Natural killer cell (primary cell): ENCODE results near the gene NDE1. TPM values are rescaled to one million over a fixed set of nuclear protein-coding genes. Genes with fewer than 3 reads are reported as not detected.

Experiments
- ATAC-seq, 3 donors: fragments of 150-1000 bp in 2 of 3; fragments of 200-7000 bp in 1 of 3; cut with Tn5 transposase; 1 replicate in 1 of 3; 2 replicates in 2 of 3; pipeline ENCODE4 v1.10.0; 2021; ENCODE audit warnings: mild to moderate bottlenecking in 2 of 3, moderate library complexity in 2 of 3
- DNase-seq, 2 donors: peaks; one replicate each; pipeline versions ENCODE4 v3.0.0 to v3.0.0-alpha.2; 2013 to 2021; ENCODE audit warnings: mixed read lengths in 1 of 2
- H3K27ac ChIP-seq: one replicate; pipeline ENCODE4 v1.5.1; 2013; ENCODE audit warnings: mild to moderate bottlenecking, low read length
- H3K27me3 ChIP-seq: one replicate; pipeline ENCODE4 v1.6.1; 2013; ENCODE audit warnings: low read length; ENCODE audit not compliant: control insufficient read depth, insufficient read depth
- H3K36me3 ChIP-seq: one replicate; pipeline ENCODE4 v1.6.1; 2013; ENCODE audit warnings: low read length; ENCODE audit not compliant: control insufficient read depth, insufficient read depth
- H3K4me1 ChIP-seq: one replicate; pipeline ENCODE4 v1.6.1; 2013; ENCODE audit warnings: low read length; ENCODE audit not compliant: control insufficient read depth, insufficient read depth
- H3K4me3 ChIP-seq: one replicate; pipeline ENCODE4 v1.5.1; 2013; ENCODE audit warnings: low read length
- H3K9me3 ChIP-seq: one replicate; pipeline ENCODE4 v1.6.1; 2013; ENCODE audit warnings: low read length; ENCODE audit not compliant: control insufficient read depth, insufficient read depth
- H3K27ac Mint-ChIP-seq, 2 donors: one replicate each; pipeline ENCODE4 v1.8.0; 2022; ENCODE audit warnings: mild to moderate bottlenecking in 2 of 2, mixed read lengths in 2 of 2, moderate library complexity in 1 of 2
- H3K27me3 Mint-ChIP-seq, 2 donors: one replicate each; pipeline ENCODE4 v1.8.0; 2022; ENCODE audit warnings: low read depth in 2 of 2, mixed read lengths in 2 of 2
- H3K36me3 Mint-ChIP-seq: one replicate; pipeline ENCODE4 v1.8.0; 2022; ENCODE audit warnings: mixed read lengths
- H3K4me1 Mint-ChIP-seq, 2 donors: one replicate each; pipeline ENCODE4 v1.8.0; 2022; ENCODE audit warnings: mixed read lengths in 2 of 2
- H3K4me3 Mint-ChIP-seq: one replicate; pipeline ENCODE4 v1.8.0; 2022; ENCODE audit warnings: mild to moderate bottlenecking, moderate library complexity, mixed read lengths
- H3K9me3 Mint-ChIP-seq, 2 donors: one replicate each; pipeline ENCODE4 v1.8.0; 2022; ENCODE audit warnings: mixed read lengths in 2 of 2
- CTCF ChIP-seq: fragments of 200-600 bp; IDR thresholded peaks from one replicate; pipeline ENCODE4 v1.8.0; 2022; ENCODE audit warnings: antibody characterized with exemption
- WGBS: methylation state at CpG from one replicate; pipeline ENCODE4 v1.1.7; 2013; ENCODE audit warnings: missing lambda C conversion rate; ENCODE audit not compliant: insufficient coverage; 5-methylcytosine and 5-hydroxymethylcytosine counted together
- intact Hi-C: fragments of 100-400 bp; cut with micrococcal nuclease; formaldehyde crosslinking; loops from one replicate; pipeline ENCODE4 v1.14.2; 2022
- total RNA-seq, 4 donors: library from RNA; stranded (reverse); fragments of 120-200 nt in 1 of 4; gene quantifications; one replicate each; pipeline versions ENCODE4 v1.2.3 to v1.2.4, GENCODE V29; 2013 to 2022

Gene NDE1
- total RNA-seq, 3 donors from 2014 or later (not counting 1 experiment from before 2014, with no cell fraction given) = 104 to 118 (median 114) TPM

- Mint-ChIP-seq H3K27ac (no peak overlapping the region), H3K36me3 (no peaks in the 10 kb centered on the region), H3K4me1 (no peaks in the 10 kb centered on the region), H3K9me3 (no peaks in the 10 kb centered on the region), H3K27me3 (peaks cover 0 to 21% of the 10 kb centered on the region in 2 donors), H3K4me3 (no peak overlapping the region)
- Histone ChIP-seq H3K9me3 (no peaks in the 10 kb centered on the region), H3K36me3 (no peaks in the 10 kb centered on the region), H3K4me1 (no peaks in the 10 kb centered on the region), H3K27ac (no peak overlapping the region), H3K27me3 (no peaks in the 10 kb centered on the region), H3K4me3 (no peak overlapping the region)
- DNase-seq = no peak
- ATAC-seq = no peak
- no peak for TF ChIP-seq CTCF
- intact Hi-C loops = no loop called here
- 92% methylated on average over 3 of the region's 7 CpGs for WGBS
These were observed 125.7 kb downstream of the NDE1 start for GRCh38 chr16:15775663-15776304.

Other genes with a start within 250 kb of the NDE1 start
- gene BMERB1, start 215.7 kb upstream of the NDE1 start, total RNA-seq = 1 to 10 TPM; 3.7 to 6.7 (median 4.5) TPM
- gene MARF1, start 7.1 kb upstream of the NDE1 start, total RNA-seq = 100 to 1,000 TPM; 127 to 149 (median 140) TPM
- under 1 TPM in 1 of 3 donors, not detected in 2; 0.30 TPM for gene MYH11, start 206.8 kb downstream of the NDE1 start, total RNA-seq
- gene CEP20, start 238.4 kb downstream of the NDE1 start, total RNA-seq = 10 to 100 TPM; 21.4 to 23.2 (median 23.1) TPM